SK-N-MC (cell line): ENCODE data around the gene DNAH14.

ENCODE experiments used
- EZH2 ChIP-seq: fragments of 200-600 bp; sonication (generic); IDR thresholded peaks from one replicate; pipeline ENCODE4 v1.6.1; 2017; ENCODE audit warnings: antibody characterized with exemption
- FOXP2 ChIP-seq: optimal IDR thresholded peaks from 2 replicates; pipeline ENCODE3; 2011; ENCODE audit warnings: mild to moderate bottlenecking, moderate library complexity; ENCODE audit not compliant: insufficient read depth; ENCODE audit errors: extremely low read length, control extremely low read depth
- POLR2AphosphoS5 ChIP-seq: IDR thresholded peaks from 2 replicates; pipeline ENCODE4 v1.6.1; 2012; ENCODE audit warnings: mild to moderate bottlenecking, low read depth, low read length, borderline replicate concordance

- TF ChIP-seq POLR2AphosphoS5 (no peak), EZH2 (no peak), FOXP2 (no peak)
Measured at GRCh38 chr1:225049594-225049993, 120.1 kb downstream of the DNAH14 start.
